VCaP (cell line): ENCODE data around the gene SLC36A2.
A peak's percentile ranks its signal among the peaks of the same experiment; 100 is the strongest.

Experiments used
- H3K27ac ChIP-seq: fragments of 450-650 bp; 2 replicates; pipeline ENCODE4 v1.5.1; 2017
- TF ChIP-seq, protein P1 (sequence below): fragments of 450-650 bp; conservative IDR thresholded peaks from 2 replicates; pipeline ENCODE4 v1.5.1; 2017; ENCODE audit warnings: mild to moderate bottlenecking, moderate library complexity

The SLC36A2 gene

DNA sequence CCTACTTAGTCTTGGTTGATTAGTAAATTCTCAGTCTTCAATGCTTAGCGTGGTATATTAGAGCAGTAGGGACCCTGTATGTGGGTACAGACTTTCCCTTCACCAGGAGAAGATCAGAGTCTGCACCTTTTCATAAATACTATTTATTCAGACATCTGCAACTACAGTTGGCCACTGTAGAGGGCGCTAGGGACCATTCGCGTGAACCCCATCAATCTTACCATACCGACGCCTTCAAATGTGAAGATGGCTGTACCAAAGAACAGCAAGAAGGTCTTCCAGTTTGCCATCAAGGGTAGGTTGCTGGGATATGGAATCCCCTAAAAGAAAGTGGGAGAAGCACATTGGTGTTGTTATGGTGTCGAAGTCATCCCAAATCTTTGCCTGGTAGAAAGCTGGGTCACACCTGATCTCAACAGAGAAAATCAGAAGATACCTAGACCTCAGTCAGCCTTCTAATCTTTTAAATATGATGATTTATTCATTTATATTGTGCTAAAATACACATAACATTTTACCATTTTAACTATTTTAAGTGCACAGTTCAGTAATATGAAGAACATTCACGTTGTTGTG, 62.9 kb downstream of the SLC36A2 start:
- H3K27ac ChIP-seq, result no peak overlapping the region
- TF ChIP-seq, protein P1, sequence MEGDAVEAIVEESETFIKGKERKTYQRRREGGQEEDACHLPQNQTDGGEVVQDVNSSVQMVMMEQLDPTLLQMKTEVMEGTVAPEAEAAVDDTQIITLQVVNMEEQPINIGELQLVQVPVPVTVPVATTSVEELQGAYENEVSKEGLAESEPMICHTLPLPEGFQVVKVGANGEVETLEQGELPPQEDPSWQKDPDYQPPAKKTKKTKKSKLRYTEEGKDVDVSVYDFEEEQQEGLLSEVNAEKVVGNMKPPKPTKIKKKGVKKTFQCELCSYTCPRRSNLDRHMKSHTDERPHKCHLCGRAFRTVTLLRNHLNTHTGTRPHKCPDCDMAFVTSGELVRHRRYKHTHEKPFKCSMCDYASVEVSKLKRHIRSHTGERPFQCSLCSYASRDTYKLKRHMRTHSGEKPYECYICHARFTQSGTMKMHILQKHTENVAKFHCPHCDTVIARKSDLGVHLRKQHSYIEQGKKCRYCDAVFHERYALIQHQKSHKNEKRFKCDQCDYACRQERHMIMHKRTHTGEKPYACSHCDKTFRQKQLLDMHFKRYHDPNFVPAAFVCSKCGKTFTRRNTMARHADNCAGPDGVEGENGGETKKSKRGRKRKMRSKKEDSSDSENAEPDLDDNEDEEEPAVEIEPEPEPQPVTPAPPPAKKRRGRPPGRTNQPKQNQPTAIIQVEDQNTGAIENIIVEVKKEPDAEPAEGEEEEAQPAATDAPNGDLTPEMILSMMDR, result no peak

DNA sequence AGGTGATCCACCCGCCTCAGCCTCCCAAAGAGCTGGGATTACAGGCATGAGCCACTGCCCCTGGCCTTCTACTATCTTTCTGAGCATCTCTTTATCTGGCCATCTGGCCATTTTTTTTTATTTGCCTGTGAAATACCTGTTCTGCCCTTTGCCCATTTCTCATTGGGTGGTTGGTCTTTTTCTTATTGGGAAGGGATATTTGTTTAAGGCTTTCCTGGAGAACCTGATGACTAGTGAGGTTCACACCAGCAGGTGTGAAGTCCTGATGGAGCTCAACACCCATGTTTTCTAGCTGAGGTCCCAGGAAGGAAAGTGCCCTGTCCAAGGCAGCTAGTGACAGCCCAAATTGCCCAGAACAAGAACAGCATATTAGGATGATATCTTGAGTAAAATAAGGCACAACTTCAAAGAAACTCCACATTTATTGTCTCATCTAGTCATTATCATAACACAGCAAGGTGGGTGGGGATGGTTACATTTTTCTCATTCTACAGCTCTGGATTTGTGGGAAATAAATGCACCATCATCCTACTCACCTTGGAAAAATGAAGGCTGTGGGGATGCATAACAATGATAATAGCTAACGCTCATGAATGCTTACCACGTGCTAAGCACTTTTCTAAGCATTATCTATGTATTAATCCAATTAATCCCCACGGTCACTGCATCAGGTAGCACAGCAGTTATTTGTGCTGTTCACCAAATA, 64.1 kb downstream of the SLC36A2 start:
- TF ChIP-seq, protein P1, result no peak
- H3K27ac ChIP-seq, result peak overlapping the region; percentile 33

DNA sequence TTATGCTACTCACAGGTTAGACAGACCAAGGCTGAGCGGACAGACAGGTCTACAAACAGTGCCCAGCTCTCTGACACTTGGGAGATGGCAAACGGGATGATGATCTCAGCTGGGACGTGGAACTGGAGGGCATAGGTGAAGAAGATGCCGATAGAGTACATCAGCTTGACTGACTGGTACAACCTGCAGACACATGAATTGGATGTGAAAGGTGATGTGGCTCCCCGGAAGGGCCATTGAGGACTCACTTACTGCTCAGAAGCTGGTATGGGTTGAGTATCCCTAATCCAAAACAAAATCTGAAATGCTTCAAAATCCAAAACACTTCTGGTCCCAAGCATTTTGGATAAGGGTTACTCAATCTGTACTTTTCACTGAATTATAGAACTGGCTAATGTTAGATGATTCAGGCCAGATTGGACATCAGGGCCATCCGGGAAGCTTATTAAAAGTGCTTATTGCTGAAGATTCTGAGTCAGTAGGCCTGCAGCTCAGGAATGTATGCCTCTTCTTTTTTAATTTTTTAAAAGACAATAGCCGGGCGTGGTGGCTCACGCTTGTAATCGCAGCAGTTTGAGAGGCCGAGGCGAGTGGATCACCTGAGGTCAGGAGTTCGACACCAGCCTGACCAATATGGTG, 66.2 kb downstream of the SLC36A2 start:
- TF ChIP-seq, protein P1, result no peak
- no peak overlapping the region for H3K27ac ChIP-seq

DNA sequence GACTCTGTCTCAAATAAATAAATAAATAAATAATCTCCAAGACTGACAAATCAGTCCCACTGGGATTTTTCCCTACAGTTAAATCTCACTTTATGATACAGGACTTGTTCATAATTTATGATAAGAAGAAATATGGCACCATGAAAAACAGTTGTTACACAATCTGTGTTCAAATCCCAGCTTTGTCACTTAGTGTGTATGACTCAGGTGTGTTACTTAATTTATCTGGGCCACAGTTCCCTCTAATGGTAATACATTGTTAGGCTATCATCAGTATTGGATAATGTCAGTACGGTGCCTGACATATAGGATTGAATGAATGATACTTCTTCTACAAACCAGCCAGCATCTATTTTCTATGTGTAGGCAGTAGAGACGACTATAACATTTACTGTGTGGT, 66.9 kb downstream of the SLC36A2 start:
- TF ChIP-seq, protein P1, result no peak
- H3K27ac ChIP-seq, result no peak overlapping the region

DNA sequence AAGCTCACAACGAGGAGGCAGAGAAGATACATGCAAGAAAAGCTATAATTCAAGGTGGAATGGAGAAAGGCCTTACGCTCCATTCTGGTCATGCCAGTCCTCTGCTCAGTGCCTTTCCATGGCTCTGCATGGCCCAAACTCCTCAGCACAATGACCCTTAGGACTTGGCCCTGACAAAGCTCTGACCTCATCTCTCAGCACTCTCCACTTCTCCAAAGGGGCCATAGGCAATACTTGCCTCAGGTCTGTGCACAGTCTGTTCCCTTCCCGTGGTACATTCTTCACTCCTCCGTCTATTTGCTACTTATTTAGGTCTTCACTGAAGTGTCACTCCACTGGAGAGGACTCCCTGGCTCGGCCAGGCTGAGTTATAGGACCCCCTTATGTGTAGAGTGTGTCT, 68.5 kb downstream of the SLC36A2 start:
- H3K27ac ChIP-seq, result no peak overlapping the region
- TF ChIP-seq, protein P1, result no peak

DNA sequence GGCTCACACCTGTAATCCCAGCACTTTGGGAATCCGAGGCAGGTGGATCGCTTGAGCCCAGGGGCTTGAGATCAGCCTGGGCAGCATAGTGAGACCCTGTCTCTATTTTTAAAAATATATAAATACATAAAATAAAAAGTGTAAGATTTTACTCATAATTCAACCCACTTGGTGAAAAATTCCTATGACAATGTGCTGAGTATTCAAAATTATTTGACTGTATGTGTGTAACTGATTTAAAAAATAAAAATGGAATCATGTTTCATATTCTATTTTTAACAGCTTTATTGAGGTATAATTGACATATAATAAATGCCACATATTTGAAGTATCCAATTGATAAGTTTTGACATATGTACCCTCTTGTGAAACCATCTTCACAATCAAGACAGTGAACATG, 71.6 kb downstream of the SLC36A2 start:
- peak overlapping the region; percentile 85; the same call in 1 of the 2 replicates for H3K27ac ChIP-seq
- TF ChIP-seq, protein P1, result no peak

DNA sequence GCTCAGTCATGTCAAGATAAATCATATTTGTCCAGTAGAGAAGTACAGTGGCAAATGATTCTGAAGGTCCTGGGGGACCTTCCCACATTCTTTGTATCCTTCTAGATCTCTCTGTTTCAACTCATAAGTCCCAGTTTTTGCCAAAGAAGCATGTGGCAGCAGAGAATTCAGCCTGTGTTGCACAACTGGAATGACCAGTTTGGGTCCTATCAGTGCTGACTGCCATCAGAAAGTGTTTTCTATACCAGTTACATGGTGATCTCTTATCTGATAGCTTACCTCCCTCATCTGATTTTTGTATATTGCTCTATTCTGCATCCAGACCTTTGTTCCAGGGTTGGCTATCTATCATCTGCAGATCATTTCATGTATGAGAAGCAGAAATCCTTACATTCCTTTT, 72.7 kb downstream of the SLC36A2 start:
- peak overlapping the region; percentile 85 for H3K27ac ChIP-seq
- TF ChIP-seq, protein P1, result no peak
